ENCODE results near the gene BRSK1.

DNA sequence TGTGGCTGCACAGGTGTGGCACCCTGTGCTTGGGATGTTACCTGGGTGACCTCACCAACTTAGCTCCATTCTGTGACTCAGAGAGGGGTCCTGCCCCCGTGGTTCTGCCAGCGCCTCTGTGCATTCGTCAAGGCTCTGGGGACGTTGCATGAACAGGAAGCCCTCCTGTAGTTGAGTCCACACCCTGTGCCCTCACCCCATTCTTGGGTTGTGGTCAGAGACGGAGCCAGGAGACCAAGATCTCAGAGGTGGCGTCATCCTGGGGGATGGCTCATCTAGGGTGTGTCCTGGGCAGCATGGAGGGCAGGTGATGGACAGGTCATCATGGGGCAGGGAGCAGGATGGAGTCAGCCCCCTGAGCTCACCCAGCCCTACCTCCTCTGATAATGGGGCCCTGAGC, 68.2 kb downstream of the BRSK1 start:
- TF ChIP-seq GATA2 (IDR thresholded peaks at IDR 0.05; ENCODE audit: low read depth, low read length) (no peak), GATA3 (IDR thresholded peaks at IDR 0.05; ENCODE audit: low read depth, low read length) (no peak)
